ENCODE measurements around the gene TYRP1.

Gene TYRP1

GRCh38 chr9:12697719-12698118, 4.5 kb downstream of the TYRP1 start:
- no peak for DNase-seq

- DNase-seq: no peak
Observed at GRCh38 chr9:12698266-12698665, 5.1 kb downstream of the TYRP1 start.

- peak; percentile 7 for DNase-seq
Observed at GRCh38 chr9:12698986-12699385, 5.8 kb downstream of the TYRP1 start.

- DNase-seq: no peak
Observed at GRCh38 chr9:12699529-12699928, 6.3 kb downstream of the TYRP1 start.

- DNase-seq: no peak
Observed at GRCh38 chr9:12701126-12701525, 7.9 kb downstream of the TYRP1 start.

GRCh38 chr9:12702160-12702758, 9.1 kb downstream of the TYRP1 start:
- peak; percentile 66 for DNase-seq

- no peak for DNase-seq
Observed at GRCh38 chr9:12703996-12704395, 10.8 kb downstream of the TYRP1 start.

- DNase-seq: no peak
Observed at GRCh38 chr9:12705738-12706391, 12.7 kb downstream of the TYRP1 start.

GRCh38 chr9:12708562-12709298, 15.5 kb downstream of the TYRP1 start:
- no peak for DNase-seq

- no peak for DNase-seq
Observed at GRCh38 chr9:12712532-12712931, 19.3 kb downstream of the TYRP1 start.

GRCh38 chr9:12715268-12715667, 22.1 kb downstream of the TYRP1 start:
- no peak for DNase-seq

- no peak for DNase-seq
Observed at GRCh38 chr9:12716823-12717600, 23.8 kb downstream of the TYRP1 start.

- peak; percentile 81 for DNase-seq
Observed at GRCh38 chr9:12717907-12718306, 24.7 kb downstream of the TYRP1 start.

- peak; percentile 99 for DNase-seq
Observed at GRCh38 chr9:12718482-12719026, 25.4 kb downstream of the TYRP1 start.

GRCh38 chr9:12719431-12719830, 26.2 kb downstream of the TYRP1 start:
- DNase-seq: peak; percentile 78

GRCh38 chr9:12720551-12720950, 27.4 kb downstream of the TYRP1 start:
- no peak for DNase-seq

GRCh38 chr9:12722131-12722530, 28.9 kb downstream of the TYRP1 start:
- peak; percentile 49 for DNase-seq

GRCh38 chr9:12723409-12724028, 30.3 kb downstream of the TYRP1 start:
- DNase-seq: peak; percentile 18

GRCh38 chr9:12726795-12727194, 33.6 kb downstream of the TYRP1 start:
- DNase-seq: no peak

GRCh38 chr9:12730198-12730597, 37.0 kb downstream of the TYRP1 start:
- DNase-seq: no peak

- DNase-seq: no peak
Observed at GRCh38 chr9:12730927-12731326, 37.7 kb downstream of the TYRP1 start.

- DNase-seq: no peak
Observed at GRCh38 chr9:12732971-12733370, 39.8 kb downstream of the TYRP1 start.

- DNase-seq: no peak
Observed at GRCh38 chr9:12735665-12736064, 42.5 kb downstream of the TYRP1 start.

Measured in DMS 273 treated with DMSO at 0.1 percent for 48 hours (cell line).